ENCODE results near the gene FGF3.

FGF3 gene

GRCh38 chr11:69861901-69862300 is 42.7 kb upstream of the FGF3 start:
- no peaks in the 10 kb centered on the region for H3K4me1 ChIP-seq

DNA sequence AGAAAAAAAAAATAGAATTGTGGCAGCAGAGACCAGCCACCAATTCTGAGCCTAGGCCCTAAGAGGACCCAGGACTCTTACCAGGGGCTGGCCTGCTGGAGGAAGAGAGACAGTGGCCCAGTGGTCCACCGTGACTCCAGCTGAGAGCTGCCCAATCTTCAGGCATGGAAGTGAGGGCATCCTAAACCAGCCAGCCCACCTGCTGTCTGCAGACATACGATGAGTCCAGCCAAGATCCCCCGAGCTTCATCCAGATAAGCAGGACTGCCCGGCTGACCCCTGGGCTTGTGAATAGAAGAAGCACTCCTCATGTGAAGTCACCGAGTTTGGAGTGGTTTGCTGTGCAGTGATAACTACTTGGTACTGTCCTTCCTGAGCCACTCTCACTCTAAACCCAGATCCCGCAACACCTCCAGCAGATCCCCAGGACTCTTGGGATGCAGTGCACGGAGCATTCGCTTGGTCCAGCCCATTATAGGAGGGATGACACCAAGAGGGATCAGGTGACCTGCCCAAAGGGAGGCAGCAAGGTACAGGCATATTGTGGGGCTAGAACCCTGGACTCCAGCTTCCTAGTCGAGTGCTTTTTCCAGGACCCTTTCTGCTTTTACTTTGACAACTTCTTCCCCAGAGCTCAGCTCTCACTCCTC is 41.7 kb upstream of the FGF3 start:
- no peak for DNase-seq
- TF ChIP-seq CTCF (IDR thresholded peaks at IDR 0.05; ENCODE audit: low read depth, low read length) = no peak
- H3K27me3 ChIP-seq = no peaks in the 10 kb centered on the region
- no peaks in the 10 kb centered on the region for H3K4me1 ChIP-seq
- no peak overlapping the region for H3K4me3 ChIP-seq (ENCODE audit: low read depth, low read length)
- no peaks in the 10 kb centered on the region for H3K36me3 ChIP-seq
- H3K9me3 ChIP-seq = no peaks in the 10 kb centered on the region

More at GRCh38 chr11:69861901-69862300, 42.7 kb upstream of the FGF3 start:
- H3K27me3 ChIP-seq = no peaks in the 10 kb centered on the region
- H3K9me3 ChIP-seq = no peaks in the 10 kb centered on the region
- no peak overlapping the region for H3K4me3 ChIP-seq (ENCODE audit: low read depth, low read length)
- DNase-seq = no peak
- H3K36me3 ChIP-seq = no peaks in the 10 kb centered on the region
- TF ChIP-seq CTCF (IDR thresholded peaks at IDR 0.05; ENCODE audit: low read depth, low read length) = no peak

- H3K4me1 ChIP-seq = no peaks in the 10 kb centered on the region
- no peaks in the 10 kb centered on the region for H3K36me3 ChIP-seq
- H3K4me3 ChIP-seq (ENCODE audit: low read depth, low read length) = no peak overlapping the region
- TF ChIP-seq CTCF (IDR thresholded peaks at IDR 0.05; ENCODE audit: low read depth, low read length) = no peak
- H3K27me3 ChIP-seq = no peaks in the 10 kb centered on the region
- no peak for DNase-seq
- H3K9me3 ChIP-seq = no peaks in the 10 kb centered on the region
These were observed 41.0 kb upstream of the FGF3 start for GRCh38 chr11:69860244-69860643.

GRCh38 chr11:69859275-69859934 is 40.2 kb upstream of the FGF3 start:
- no peaks in the 10 kb centered on the region for H3K36me3 ChIP-seq
- no peaks in the 10 kb centered on the region for H3K27me3 ChIP-seq
- no peak overlapping the region for H3K4me3 ChIP-seq (ENCODE audit: low read depth, low read length)
- no peaks in the 10 kb centered on the region for H3K9me3 ChIP-seq
- TF ChIP-seq CTCF (IDR thresholded peaks at IDR 0.05; ENCODE audit: low read depth, low read length) = no peak
- no peak for DNase-seq
- no peaks in the 10 kb centered on the region for H3K4me1 ChIP-seq

- TF ChIP-seq CTCF (IDR thresholded peaks at IDR 0.05; ENCODE audit: low read depth, low read length) = no peak
These were observed 36.2 kb upstream of the FGF3 start for GRCh38 chr11:69855421-69855820.

GRCh38 chr11:69854713-69855112 is 35.5 kb upstream of the FGF3 start:
- no peak for DNase-seq
- no peak for TF ChIP-seq CTCF (IDR thresholded peaks at IDR 0.05; ENCODE audit: low read depth, low read length)
- Histone ChIP-seq H3K36me3 (no peaks in the 10 kb centered on the region), H3K27me3 (peaks cover 10% of the 10 kb centered on the region; the same call in 1 of the 2 replicates), H3K4me1 (no peaks in the 10 kb centered on the region), H3K9me3 (peaks cover 14% of the 10 kb centered on the region), H3K4me3 (ENCODE audit: low read depth, low read length) (no peak overlapping the region)

More at GRCh38 chr11:69855421-69855820, 36.2 kb upstream of the FGF3 start:
- Histone ChIP-seq H3K36me3 (no peaks in the 10 kb centered on the region), H3K4me1 (no peaks in the 10 kb centered on the region), H3K9me3 (peaks cover 12% of the 10 kb centered on the region), H3K27me3 (peaks cover 6% of the 10 kb centered on the region; the same call in 1 of the 2 replicates), H3K4me3 (ENCODE audit: low read depth, low read length) (no peak overlapping the region)
- DNase-seq = no peak

Data from BE2C (cell line).